ENCODE data around the gene ST14.

DNA sequence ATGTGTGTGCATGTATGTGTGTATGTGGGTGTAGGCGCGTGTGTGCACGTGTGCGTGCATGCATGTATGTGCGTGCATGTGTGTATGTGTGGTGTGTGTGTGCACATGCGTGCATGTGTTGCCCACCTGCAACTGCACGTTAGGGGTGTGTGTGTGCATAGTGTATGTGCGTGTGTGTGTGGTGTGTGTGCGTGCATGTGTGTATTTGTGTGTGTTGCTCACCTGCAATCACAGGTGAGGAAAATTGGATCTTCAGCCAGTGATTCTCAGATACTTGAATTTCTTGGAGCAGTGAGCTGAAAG is 54.3 kb downstream of the ST14 start:
- TF ChIP-seq, protein P1, sequence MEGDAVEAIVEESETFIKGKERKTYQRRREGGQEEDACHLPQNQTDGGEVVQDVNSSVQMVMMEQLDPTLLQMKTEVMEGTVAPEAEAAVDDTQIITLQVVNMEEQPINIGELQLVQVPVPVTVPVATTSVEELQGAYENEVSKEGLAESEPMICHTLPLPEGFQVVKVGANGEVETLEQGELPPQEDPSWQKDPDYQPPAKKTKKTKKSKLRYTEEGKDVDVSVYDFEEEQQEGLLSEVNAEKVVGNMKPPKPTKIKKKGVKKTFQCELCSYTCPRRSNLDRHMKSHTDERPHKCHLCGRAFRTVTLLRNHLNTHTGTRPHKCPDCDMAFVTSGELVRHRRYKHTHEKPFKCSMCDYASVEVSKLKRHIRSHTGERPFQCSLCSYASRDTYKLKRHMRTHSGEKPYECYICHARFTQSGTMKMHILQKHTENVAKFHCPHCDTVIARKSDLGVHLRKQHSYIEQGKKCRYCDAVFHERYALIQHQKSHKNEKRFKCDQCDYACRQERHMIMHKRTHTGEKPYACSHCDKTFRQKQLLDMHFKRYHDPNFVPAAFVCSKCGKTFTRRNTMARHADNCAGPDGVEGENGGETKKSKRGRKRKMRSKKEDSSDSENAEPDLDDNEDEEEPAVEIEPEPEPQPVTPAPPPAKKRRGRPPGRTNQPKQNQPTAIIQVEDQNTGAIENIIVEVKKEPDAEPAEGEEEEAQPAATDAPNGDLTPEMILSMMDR (IDR thresholded peaks at IDR 0.05) = no peak
- no peak for TF ChIP-seq EP300 (IDR thresholded peaks at IDR 0.05)
